Osteocyte (in vitro differentiated cells): ENCODE measurements around the gene KRTAP10-8. TPM values are rescaled to one million over a fixed set of nuclear protein-coding genes. Genes with fewer than 3 reads are reported as not detected.

Source experiments
- DNase-seq: peaks from one replicate; pipeline ENCODE4 v3.0.0; 2021; ENCODE audit warnings: mixed read lengths; ENCODE audit not compliant: unreplicated experiment; ENCODE audit errors: extremely low spot score
- H3K27ac Mint-ChIP-seq: one replicate; pipeline ENCODE4 v1.8.0; 2021; ENCODE audit warnings: mild to moderate bottlenecking, mixed read lengths; ENCODE audit not compliant: unreplicated experiment
- H3K27me3 Mint-ChIP-seq: one replicate; pipeline ENCODE4 v1.8.0; 2021; ENCODE audit warnings: mixed read lengths; ENCODE audit not compliant: unreplicated experiment
- H3K36me3 Mint-ChIP-seq: one replicate; pipeline ENCODE4 v1.8.0; 2021; ENCODE audit warnings: mixed read lengths; ENCODE audit not compliant: unreplicated experiment
- H3K4me1 Mint-ChIP-seq: one replicate; pipeline ENCODE4 v1.8.0; 2021; ENCODE audit warnings: mixed read lengths; ENCODE audit not compliant: unreplicated experiment
- H3K4me3 Mint-ChIP-seq: one replicate; pipeline ENCODE4 v1.8.0; 2021; ENCODE audit warnings: mild to moderate bottlenecking, moderate library complexity, mixed read lengths; ENCODE audit not compliant: unreplicated experiment
- H3K9me3 Mint-ChIP-seq: one replicate; pipeline ENCODE4 v1.8.0; 2021; ENCODE audit warnings: mixed read lengths; ENCODE audit not compliant: unreplicated experiment
- CTCF ChIP-seq: fragments of 200-600 bp; sonication (generic); IDR thresholded peaks from 2 replicates; pipeline ENCODE4 v1.5.0; 2021; ENCODE audit warnings: antibody characterized with exemption, mild to moderate bottlenecking, moderate library complexity
- total RNA-seq: library from RNA; stranded (reverse); gene quantifications from 2 replicates; pipeline ENCODE4 v1.2.1, GENCODE V29; 2021

KRTAP10-8 gene
- total RNA-seq, 1 donor from 2014 or later, result not detected

- TF ChIP-seq CTCF, result no peak
- Mint-ChIP-seq H3K4me1 (no peaks in the 10 kb centered on the region), H3K36me3 (no peaks in the 10 kb centered on the region), H3K9me3 (peaks cover 20% of the 10 kb centered on the region), H3K27ac (no peak overlapping the region), H3K4me3 (no peak overlapping the region), H3K27me3 (peaks cover 6% of the 10 kb centered on the region)
- no peak for DNase-seq
Measured at GRCh38 chr21:44647222-44647552, 35.3 kb downstream of the KRTAP10-8 start.

GRCh38 chr21:44648557-44649311 lies 36.9 kb downstream of the KRTAP10-8 start:
- peak; percentile 83 for DNase-seq
- Mint-ChIP-seq H3K27ac (no peak overlapping the region), H3K9me3 (peaks cover 15% of the 10 kb centered on the region), H3K36me3 (no peaks in the 10 kb centered on the region), H3K4me3 (no peak overlapping the region), H3K27me3 (peaks cover 6% of the 10 kb centered on the region), H3K4me1 (no peaks in the 10 kb centered on the region)
- no peak for TF ChIP-seq CTCF

- H3K27me3 Mint-ChIP-seq, result peaks cover 6% of the 10 kb centered on the region
- no peaks in the 10 kb centered on the region for H3K36me3 Mint-ChIP-seq
- H3K4me3 Mint-ChIP-seq, result no peak overlapping the region
- peaks cover 6% of the 10 kb centered on the region for H3K9me3 Mint-ChIP-seq
- no peak overlapping the region for H3K27ac Mint-ChIP-seq
- peak; percentile 77 for DNase-seq
- TF ChIP-seq CTCF, result no peak
- no peaks in the 10 kb centered on the region for H3K4me1 Mint-ChIP-seq
Measured at GRCh38 chr21:44649521-44650100, 37.7 kb downstream of the KRTAP10-8 start.

GRCh38 chr21:44650265-44650972 lies 38.5 kb downstream of the KRTAP10-8 start:
- H3K36me3 Mint-ChIP-seq, result no peaks in the 10 kb centered on the region
- no peaks in the 10 kb centered on the region for H3K4me1 Mint-ChIP-seq
- H3K4me3 Mint-ChIP-seq, result no peak overlapping the region
- no peaks in the 10 kb centered on the region for H3K9me3 Mint-ChIP-seq
- peaks cover 6% of the 10 kb centered on the region for H3K27me3 Mint-ChIP-seq
- peak; percentile 64 for DNase-seq
- no peak overlapping the region for H3K27ac Mint-ChIP-seq
- TF ChIP-seq CTCF, result no peak
